OCI-LY7 (cell line): ENCODE measurements around the gene HDAC4. TPM values are rescaled to one million over a fixed set of nuclear protein-coding genes. Genes with fewer than 3 reads are reported as not detected.

Source experiments
- BruUV-seq: library from RNA; stranded (reverse); fragments of 400-500 nt; replicated peaks from 2 replicates; lab custom pipeline; 2021; lab: Mats Ljungman, UMichigan
- CTCF ChIA-PET: fragments of 300-600 bp; sonication (Branson Sonifier 250); formaldehyde crosslinking; loops from one replicate; lab custom pipeline; 2022; ENCODE audit warnings: antibody characterized with exemption; ENCODE audit not compliant: unreplicated experiment; lab: Charles Lee
- POLR2A ChIA-PET: fragments of 300-600 bp; sonication (Branson Sonifier 250); formaldehyde crosslinking; loops from one replicate; lab custom pipeline; 2022; ENCODE audit warnings: antibody characterized with exemption; lab: Charles Lee
- DNase-seq: peaks from one replicate; pipeline ENCODE4 v3.0.0-alpha.2; 2015; ENCODE audit warnings: low spot score
- H2AFZ ChIP-seq: fragments of 200-600 bp; sonication (generic), shearing (Covaris generic); 2 replicates; pipeline ENCODE4 v1.6.1; 2014; ENCODE audit warnings: mild to moderate bottlenecking, antibody characterized with exemption, low read length, moderate library complexity
- H3K27ac ChIP-seq: fragments of 200-600 bp; sonication (generic); 2 replicates; pipeline ENCODE4 v1.5.1; 2014; ENCODE audit warnings: mixed run types, low read depth, mild to moderate bottlenecking, moderate library complexity, low read length, inconsistent platforms; ENCODE audit not compliant: poor library complexity, severe bottlenecking
- H3K36me3 ChIP-seq: fragments of 200-600 bp; sonication (generic); 2 replicates; pipeline ENCODE4 v1.6.1; 2014; ENCODE audit warnings: mild to moderate bottlenecking, antibody characterized with exemption, low read length, moderate library complexity, mixed read lengths; ENCODE audit not compliant: insufficient read depth
- H3K4me1 ChIP-seq: fragments of 200-600 bp; sonication (generic); 2 replicates; pipeline ENCODE4 v1.5.1; 2014; ENCODE audit warnings: mild to moderate bottlenecking, low read length; ENCODE audit not compliant: insufficient read depth, poor library complexity, severe bottlenecking
- H3K4me2 ChIP-seq: fragments of 200-600 bp; sonication (generic); 2 replicates; pipeline ENCODE4 v1.6.1; 2014; ENCODE audit warnings: mild to moderate bottlenecking, low read length
- H3K4me3 ChIP-seq: fragments of 200-600 bp; sonication (generic); 2 replicates; pipeline ENCODE4 v1.5.1; 2014; ENCODE audit warnings: mild to moderate bottlenecking, low read depth, low read length; ENCODE audit not compliant: poor library complexity, severe bottlenecking
- H3K79me2 ChIP-seq: fragments of 200-600 bp; sonication (generic); 2 replicates; pipeline ENCODE4 v1.6.1; 2016; ENCODE audit warnings: low read depth, mild to moderate bottlenecking, low read length, moderate library complexity, mixed read lengths; ENCODE audit not compliant: insufficient read depth
- H3K9me2 ChIP-seq: fragments of 200-600 bp; sonication (generic); 2 replicates; pipeline ENCODE4 v1.6.1; 2016; ENCODE audit warnings: mild to moderate bottlenecking, low read length, mixed read lengths; ENCODE audit not compliant: insufficient read depth
- H3K9me3 ChIP-seq: fragments of 200-600 bp; sonication (generic); 2 replicates; pipeline ENCODE4 v1.6.1; 2014; ENCODE audit warnings: mild to moderate bottlenecking, mixed run types, low read length, mixed read lengths
- H4K20me1 ChIP-seq: fragments of 200-600 bp; sonication (generic); 2 replicates; pipeline ENCODE4 v1.6.1; 2014; ENCODE audit warnings: mild to moderate bottlenecking, antibody characterized with exemption, low read length, moderate library complexity, mixed read lengths; ENCODE audit not compliant: insufficient read depth
- EZH2phosphoT487 ChIP-seq: fragments of 200-600 bp; sonication (generic); IDR thresholded peaks from 2 replicates; pipeline ENCODE4 v1.6.1; 2018; ENCODE audit warnings: low read depth, borderline replicate concordance, mild to moderate bottlenecking, mixed run types, antibody characterized with exemption, low read length, moderate library complexity, mixed read lengths
- intact Hi-C: fragments of 100-400 bp; cut with micrococcal nuclease; formaldehyde crosslinking; loops from one replicate; pipeline ENCODE4 v1.10.0; 2022; ENCODE audit not compliant: unreplicated experiment
- total RNA-seq, 2 experiments: library from RNA; depleted of rRNA in 1 of 2; stranded (reverse); fragments of >200 nt in 1 of 2; shearing (Covaris generic) in 1 of 2; gene quantifications; 2 replicates each; pipeline ENCODE4 v1.2.3, GENCODE V29; 2014 to 2022
- TF ChIP-seq, protein P1 (sequence below): fragments of 200-600 bp; sonication (generic); conservative IDR thresholded peaks from 2 replicates; pipeline ENCODE4 v1.5.1; 2014; ENCODE audit warnings: mild to moderate bottlenecking, antibody characterized with exemption, low read length, moderate library complexity, mixed read lengths

Gene HDAC4
- total RNA-seq, 2 experiments from 2014 or later, result 10.2 to 20.6 TPM

DNA sequence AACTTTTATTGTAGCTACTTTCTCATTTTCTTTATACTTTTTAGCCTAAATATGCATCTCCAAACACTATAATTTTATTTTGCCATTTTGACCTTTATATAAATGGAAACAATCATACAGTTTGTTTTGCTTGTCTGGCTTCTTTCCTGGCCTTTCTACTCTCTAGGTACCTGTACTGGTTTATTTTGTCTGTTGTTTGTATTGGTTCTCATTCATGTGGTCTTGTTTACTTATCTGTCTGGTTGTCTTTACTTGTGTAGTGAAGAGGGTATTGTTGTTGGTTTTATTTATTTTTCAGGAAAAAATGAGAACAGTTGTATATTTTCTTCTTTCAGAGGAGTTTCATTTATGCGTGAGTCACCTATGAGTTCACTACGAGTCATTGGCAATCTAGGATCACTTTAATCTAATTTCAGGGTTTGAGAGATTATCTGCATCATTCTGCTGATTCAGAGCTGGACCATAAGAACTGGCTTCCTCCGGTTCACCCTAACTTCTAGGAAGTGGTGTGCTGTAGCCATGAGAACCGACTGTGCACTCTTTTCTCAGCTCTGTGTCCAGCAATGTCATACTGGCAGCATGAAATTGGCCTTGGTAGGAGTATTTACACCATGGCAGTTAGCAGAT, 33.1 kb upstream of the HDAC4 start:
- Histone ChIP-seq H3K4me3 (no peak overlapping the region), H4K20me1 (no peaks in the 10 kb centered on the region), H3K4me1 (no peaks in the 10 kb centered on the region), H3K9me2 (no peaks in the 10 kb centered on the region), H3K9me3 (no peaks in the 10 kb centered on the region), H3K36me3 (no peaks in the 10 kb centered on the region), H3K27ac (no peak overlapping the region), H3K4me2 (no peak overlapping the region), H2AFZ (no peak overlapping the region), H3K79me2 (no peaks in the 10 kb centered on the region)
- ChIA-PET POLR2A (no interaction called here), CTCF (no interaction called here)
- DNase-seq, result no peak
- intact Hi-C loops, result no loop called here
- BruUV-seq, result no TSS peak
- TF ChIP-seq EZH2phosphoT487, result no peak

DNA sequence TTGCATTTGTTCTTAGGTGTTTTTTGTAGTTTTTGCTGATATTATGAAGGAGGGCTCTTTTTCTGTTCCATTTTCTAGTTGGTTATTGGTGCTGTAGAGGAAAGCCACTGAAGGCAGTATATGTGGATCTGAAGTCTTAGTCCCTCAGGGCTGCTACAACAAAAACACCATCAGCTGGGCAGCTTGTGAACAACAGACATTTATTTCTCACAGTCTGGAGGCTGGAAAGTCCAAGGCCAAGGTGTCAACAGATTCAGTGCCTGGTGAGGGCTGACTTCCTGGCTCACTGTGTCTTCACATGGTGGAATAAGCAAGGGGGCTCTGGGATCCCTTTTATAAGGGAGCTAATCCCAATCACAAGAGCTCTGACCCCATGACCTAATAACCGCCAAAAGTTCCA, 31.4 kb upstream of the HDAC4 start:
- no TSS peak for BruUV-seq
- Histone ChIP-seq H3K36me3 (no peaks in the 10 kb centered on the region), H4K20me1 (no peaks in the 10 kb centered on the region), H3K4me1 (no peaks in the 10 kb centered on the region), H3K9me2 (no peaks in the 10 kb centered on the region), H3K79me2 (no peaks in the 10 kb centered on the region), H3K4me3 (no peak overlapping the region), H3K4me2 (no peak overlapping the region), H3K27ac (no peak overlapping the region), H3K9me3 (no peaks in the 10 kb centered on the region), H2AFZ (no peak overlapping the region)
- TF ChIP-seq, protein P1, sequence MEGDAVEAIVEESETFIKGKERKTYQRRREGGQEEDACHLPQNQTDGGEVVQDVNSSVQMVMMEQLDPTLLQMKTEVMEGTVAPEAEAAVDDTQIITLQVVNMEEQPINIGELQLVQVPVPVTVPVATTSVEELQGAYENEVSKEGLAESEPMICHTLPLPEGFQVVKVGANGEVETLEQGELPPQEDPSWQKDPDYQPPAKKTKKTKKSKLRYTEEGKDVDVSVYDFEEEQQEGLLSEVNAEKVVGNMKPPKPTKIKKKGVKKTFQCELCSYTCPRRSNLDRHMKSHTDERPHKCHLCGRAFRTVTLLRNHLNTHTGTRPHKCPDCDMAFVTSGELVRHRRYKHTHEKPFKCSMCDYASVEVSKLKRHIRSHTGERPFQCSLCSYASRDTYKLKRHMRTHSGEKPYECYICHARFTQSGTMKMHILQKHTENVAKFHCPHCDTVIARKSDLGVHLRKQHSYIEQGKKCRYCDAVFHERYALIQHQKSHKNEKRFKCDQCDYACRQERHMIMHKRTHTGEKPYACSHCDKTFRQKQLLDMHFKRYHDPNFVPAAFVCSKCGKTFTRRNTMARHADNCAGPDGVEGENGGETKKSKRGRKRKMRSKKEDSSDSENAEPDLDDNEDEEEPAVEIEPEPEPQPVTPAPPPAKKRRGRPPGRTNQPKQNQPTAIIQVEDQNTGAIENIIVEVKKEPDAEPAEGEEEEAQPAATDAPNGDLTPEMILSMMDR, result no peak
- no peak for TF ChIP-seq EZH2phosphoT487
- intact Hi-C loops, result no loop called here
- CTCF ChIA-PET, result no interaction called here
- DNase-seq, result no peak
- POLR2A ChIA-PET, result no interaction called here

DNA sequence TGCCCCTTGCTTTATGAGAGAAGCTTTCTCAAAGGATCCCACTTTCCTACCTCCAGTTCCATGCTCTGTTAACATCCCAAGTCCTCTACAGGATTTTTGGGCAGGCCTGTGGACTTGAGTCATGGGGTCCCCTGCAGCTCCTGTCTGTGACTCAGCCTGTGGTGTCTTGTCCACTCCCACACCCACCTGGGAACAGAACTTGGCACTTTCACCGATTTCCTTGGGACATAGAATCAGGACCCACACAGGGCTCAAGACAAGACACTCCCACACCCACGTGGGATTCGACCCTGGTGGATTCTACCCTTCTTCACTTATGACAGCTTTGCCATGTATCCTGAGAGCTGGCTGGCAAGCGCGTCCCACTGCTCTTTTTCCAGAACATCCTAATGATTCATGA, 30.7 kb upstream of the HDAC4 start:
- CTCF ChIA-PET, result no interaction called here
- no peak for DNase-seq
- POLR2A ChIA-PET, result no interaction called here
- Histone ChIP-seq H3K27ac (no peak overlapping the region), H3K36me3 (no peaks in the 10 kb centered on the region), H3K9me3 (no peaks in the 10 kb centered on the region), H2AFZ (no peak overlapping the region), H3K9me2 (no peaks in the 10 kb centered on the region), H4K20me1 (no peaks in the 10 kb centered on the region), H3K4me2 (no peak overlapping the region), H3K79me2 (no peaks in the 10 kb centered on the region), H3K4me1 (no peaks in the 10 kb centered on the region), H3K4me3 (no peak overlapping the region)
- TF ChIP-seq EZH2phosphoT487, result no peak
- TF ChIP-seq, protein P1, result no peak
- intact Hi-C loops, result no loop called here
- BruUV-seq, result no TSS peak
